Aorta (tissue), 5 donors: Measurements from ENCODE around the gene PTRH1. TPM values are rescaled to one million over a fixed set of nuclear protein-coding genes. Genes with fewer than 3 reads are reported as not detected.

Experiments used
- ATAC-seq: fragments of 200-7000 bp; cut with Tn5 transposase; one replicate; pipeline ENCODE4 v1.9.1; 2022; ENCODE audit warnings: moderate library complexity; ENCODE audit not compliant: low FRiP score
- DNase-seq, 2 donors: peaks; one replicate each; pipeline ENCODE4 v3.0.0-alpha.2; 2020
- H3K27ac ChIP-seq, 2 donors: one replicate each; pipeline ENCODE4 v1.5.1; 2013; ENCODE audit warnings: low read length in 2 of 2, mild to moderate bottlenecking in 2 of 2, moderate library complexity in 2 of 2, control low read depth in 1 of 2, inconsistent platforms in 1 of 2, low read depth in 1 of 2
- H3K27me3 ChIP-seq, 2 donors: one replicate each; pipeline ENCODE4 v1.6.1; 2013; ENCODE audit warnings: control low read depth in 1 of 2, low read length in 1 of 2, mild to moderate bottlenecking in 1 of 2, moderate library complexity in 1 of 2; ENCODE audit not compliant: insufficient read depth in 2 of 2, control insufficient read depth in 1 of 2
- H3K36me3 ChIP-seq, 2 donors: one replicate each; pipeline ENCODE4 v1.6.1; 2013; ENCODE audit warnings: control low read depth in 1 of 2, low read length in 1 of 2, mild to moderate bottlenecking in 1 of 2; ENCODE audit not compliant: insufficient read depth in 2 of 2, control insufficient read depth in 1 of 2
- H3K4me1 ChIP-seq, 2 donors: one replicate each; pipeline ENCODE4 v1.6.1; 2013; ENCODE audit warnings: low read length in 2 of 2, control low read depth in 1 of 2, mild to moderate bottlenecking in 1 of 2, moderate library complexity in 1 of 2; ENCODE audit not compliant: insufficient read depth in 2 of 2, control insufficient read depth in 1 of 2
- H3K4me3 ChIP-seq, 2 donors: one replicate each; pipeline ENCODE4 v1.5.1; 2013; ENCODE audit warnings: low read length in 2 of 2, control low read depth in 1 of 2, mild to moderate bottlenecking in 1 of 2
- H3K9me3 ChIP-seq: one replicate; pipeline ENCODE4 v1.6.1; 2013; ENCODE audit warnings: mild to moderate bottlenecking, low read length; ENCODE audit not compliant: control insufficient read depth
- WGBS, 2 donors: extraction: QIAGEN DNeasy Blood & Tissue Kit; methylation state at CpG; one replicate each; pipeline ENCODE4 v1.1.7; 2013; 5-methylcytosine and 5-hydroxymethylcytosine counted together
- intact Hi-C, 2 donors: fragments of 100-400 bp; cut with DNase I; formaldehyde crosslinking; loops; one replicate each; pipeline versions ENCODE4 v1.14.2 to v1.15.0; 2022
- polyA plus RNA-seq, 2 donors: library from polyadenylated mRNA; stranded (reverse); fragments of 200-250 nt; gene quantifications; one replicate each; pipeline ENCODE4 v1.2.3, GENCODE V29; 2013
- total RNA-seq, 2 donors: library from RNA; stranded (reverse); fragmentation: NEBNext Ultra II Directional; extraction: Animal tissue kit (Norgen Biotek cat#: 25700); gene quantifications; one replicate each; pipeline ENCODE4 v1.2.1, GENCODE V29; 2021
- donor health status: healthy with polysubstance abuse.
- donor health status: Bipolar disorder and iron deficiency.
- donor health status: DM: no; HTN: no; CAD: no.
- donor health status: DM: no; HTN: no; CAD: no.
- donor health status: DM: yes; HTN: yes; CAD: no.

Gene PTRH1
- total and polyA plus RNA-seq, 4 donors: 9.8 to 23.2 (median 12.2) TPM

DNA sequence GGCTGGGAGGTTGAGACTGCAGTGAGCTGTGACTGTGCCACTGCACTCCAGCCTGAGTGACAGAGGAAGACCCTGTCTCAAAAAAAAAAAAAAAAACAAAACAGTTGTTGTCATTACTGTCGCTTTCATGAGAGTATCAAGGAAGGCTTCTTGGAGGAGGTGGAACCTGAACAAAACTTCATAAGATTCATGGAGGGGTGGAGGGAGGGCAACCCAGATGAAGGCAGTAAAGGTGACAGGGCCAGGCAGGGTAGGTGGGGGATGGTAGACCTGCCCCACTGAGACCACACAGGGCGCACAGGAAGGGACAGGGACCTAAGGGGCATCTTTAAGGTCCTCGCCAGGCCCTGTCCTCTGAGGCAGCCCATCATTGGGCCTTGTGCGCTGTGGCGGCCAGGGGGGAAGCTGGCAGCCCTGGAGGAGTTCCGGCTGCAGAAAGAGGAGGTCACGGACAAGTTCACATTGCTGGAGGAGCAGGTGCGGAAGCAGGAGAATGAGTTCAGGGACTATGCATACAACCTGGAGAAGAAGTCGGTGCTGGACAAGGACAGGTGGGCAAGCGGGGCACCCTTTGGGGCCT, 5.2 kb downstream of the PTRH1 start:
- Histone ChIP-seq H3K9me3 (no peaks in the 10 kb centered on the region), H3K27ac (no peak overlapping the region), H3K27me3 (no peaks in the 10 kb centered on the region), H3K4me3 (no peak overlapping the region), H3K4me1 (no peaks in the 10 kb centered on the region), H3K36me3 (no peaks in the 10 kb centered on the region)
- ATAC-seq: no peak
- WGBS, 2 donors: 94 to 97% methylated on average over 10 of the region's 10 CpGs
- no peak for DNase-seq
- intact Hi-C loops: no loop called here

DNA sequence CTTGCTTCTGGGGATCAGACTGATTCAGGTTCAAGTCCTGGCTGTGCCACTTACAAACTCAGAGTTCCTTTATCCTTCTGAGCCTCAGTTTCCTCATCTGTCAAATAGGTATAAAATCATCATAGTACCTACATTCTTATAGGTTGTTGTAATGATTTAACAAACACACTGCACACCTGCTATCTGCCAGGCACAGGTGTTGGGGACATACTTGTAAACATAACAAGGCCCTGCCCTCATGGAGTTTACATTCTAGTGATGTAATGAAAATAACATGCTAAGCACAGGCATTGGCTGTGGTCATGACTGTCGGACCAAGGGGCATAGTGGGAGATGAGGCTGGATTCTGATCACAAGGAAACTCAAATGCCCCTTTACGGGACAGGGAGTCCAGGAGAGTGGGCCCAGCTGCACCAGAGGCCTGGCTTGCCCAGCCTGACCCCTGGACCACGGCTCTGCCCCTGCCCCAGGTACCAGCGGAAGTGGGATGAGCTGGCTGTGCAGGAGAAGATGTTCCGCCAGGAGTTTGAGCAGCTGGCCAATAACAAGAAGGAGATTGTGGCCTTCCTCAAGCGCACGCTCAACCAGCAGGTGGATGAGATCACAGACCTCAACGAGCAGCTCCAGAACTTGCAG, 6.4 kb downstream of the PTRH1 start:
- no peaks in the 10 kb centered on the region for H3K36me3 ChIP-seq
- H3K27ac ChIP-seq: no peak overlapping the region
- DNase-seq (no peak), ATAC-seq (no peak)
- H3K4me3 ChIP-seq: no peak overlapping the region
- H3K27me3 ChIP-seq: no peaks in the 10 kb centered on the region
- H3K4me1 ChIP-seq: no peaks in the 10 kb centered on the region
- intact Hi-C loops: no loop called here
- no peaks in the 10 kb centered on the region for H3K9me3 ChIP-seq
- 93 to 95% methylated on average over 8 of the region's 8 CpGs for WGBS, 2 donors

DNA sequence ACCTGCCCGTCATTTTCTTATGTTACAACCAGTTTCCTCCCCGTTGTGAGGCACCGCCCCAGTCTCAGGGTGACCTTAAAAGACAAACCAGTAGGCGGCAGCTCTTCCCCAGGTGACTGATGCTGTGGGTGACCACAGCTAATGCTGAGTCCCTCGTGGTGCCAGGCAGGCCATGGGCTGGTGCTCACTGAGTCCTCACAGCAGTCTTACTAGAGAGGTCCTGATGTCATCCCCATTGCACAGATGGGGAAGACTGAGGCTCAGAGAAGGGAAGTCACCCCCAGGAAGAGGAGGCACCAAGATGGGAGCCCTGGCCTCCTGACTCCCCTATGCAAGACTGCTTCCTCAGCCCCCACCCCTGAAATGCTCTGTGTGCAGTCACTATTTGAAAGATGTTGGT, 7.7 kb downstream of the PTRH1 start:
- DNase-seq: no peak
- 57 to 60% methylated on average over 5 of the region's 5 CpGs for WGBS, 2 donors
- Histone ChIP-seq H3K36me3 (no peaks in the 10 kb centered on the region), H3K4me1 (no peaks in the 10 kb centered on the region), H3K9me3 (no peaks in the 10 kb centered on the region), H3K27ac (no peak overlapping the region), H3K27me3 (no peaks in the 10 kb centered on the region), H3K4me3 (no peak overlapping the region)
- intact Hi-C loops: no loop called here
- no peak for ATAC-seq

DNA sequence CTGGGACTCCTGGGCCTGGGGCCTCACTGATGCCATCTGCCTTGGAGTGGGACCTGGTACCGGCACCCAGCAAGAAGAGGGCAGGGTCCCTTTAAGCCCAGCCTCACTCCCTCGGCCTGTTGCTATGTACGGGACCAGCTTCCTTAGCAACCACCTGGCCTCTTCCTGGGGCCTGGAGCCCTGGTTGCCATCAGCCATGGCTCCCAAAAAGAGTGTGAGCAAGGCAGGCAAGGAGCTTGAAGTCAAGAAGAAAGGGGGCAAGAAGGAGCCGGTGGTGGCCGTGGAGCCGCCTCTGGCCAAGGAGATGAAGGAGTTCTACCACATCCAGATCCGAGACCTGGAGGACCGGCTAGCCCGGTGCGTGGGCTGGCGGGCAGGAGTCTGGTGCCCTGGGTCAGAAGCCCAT, 8.6 kb downstream of the PTRH1 start, which contains the start of gene CFAP157:
Gene CFAP157 (plus strand): TSS at position 153 of the 406 bp plus-strand sequence. CDS start 44 bp downstream, at position 197.
- Histone ChIP-seq H3K27me3 (no peaks in the 10 kb centered on the region), H3K4me1 (no peaks in the 10 kb centered on the region), H3K27ac (no peak within 1 kb of the TSS), H3K4me3 (no peak within 1 kb of the TSS), H3K36me3 (no peaks in the 10 kb centered on the region), H3K9me3 (no peaks in the 10 kb centered on the region)
- DNase-seq (peak in 1 of 2 donors; percentile 67), ATAC-seq (no peak)
- intact Hi-C loops: no loop called here
- WGBS, 2 donors: 58 to 61% methylated on average over 11 of the region's 11 CpGs

DNA sequence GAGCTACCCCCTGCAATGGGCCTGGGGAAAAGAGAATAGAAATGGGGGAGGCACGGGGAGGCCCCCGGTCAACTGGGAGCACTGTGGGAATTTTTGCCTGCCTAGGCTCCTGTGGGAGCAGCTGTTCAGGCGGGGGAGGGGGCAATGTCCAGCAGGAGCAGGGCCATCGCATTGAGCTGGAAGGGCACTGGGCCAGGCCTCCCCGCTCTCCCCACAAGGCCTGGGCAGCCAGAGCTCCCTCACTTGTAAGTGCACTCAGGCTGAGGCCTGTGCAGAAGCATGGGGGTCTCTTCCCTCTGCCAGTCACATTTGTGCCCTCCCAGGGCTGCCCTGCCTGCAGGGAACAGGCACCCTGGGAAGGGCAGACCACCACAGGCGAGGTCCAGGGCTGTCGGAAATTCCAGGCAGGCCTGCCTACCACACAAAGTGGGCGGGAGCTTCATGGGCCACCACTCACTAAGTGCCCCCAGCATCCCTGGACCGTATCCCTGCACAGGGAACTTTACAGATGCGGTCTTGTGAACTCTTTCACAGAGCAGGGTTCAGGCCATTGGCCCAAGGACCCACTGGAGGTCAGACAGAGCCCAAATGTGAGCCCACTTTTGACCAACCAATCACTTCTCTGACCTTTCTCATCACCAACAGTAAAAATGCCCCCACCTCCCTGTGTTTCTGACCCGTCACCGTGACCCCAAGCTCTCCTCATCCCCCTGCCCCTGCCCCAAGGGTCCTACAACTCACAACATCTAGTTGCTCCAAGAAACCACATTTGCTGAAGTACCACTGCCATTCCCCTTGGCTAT, 9.7 kb downstream of the PTRH1 start:
- no peaks in the 10 kb centered on the region for H3K36me3 ChIP-seq
- DNase-seq: peak in 1 of 2 donors; percentile 63
- 75 to 78% methylated on average over 10 to 12 of the region's 12 CpGs for WGBS, 2 donors
- H3K4me3 ChIP-seq: no peak overlapping the region
- H3K4me1 ChIP-seq: no peaks in the 10 kb centered on the region
- H3K27me3 ChIP-seq: no peaks in the 10 kb centered on the region
- ATAC-seq: peak; percentile 30
- no peaks in the 10 kb centered on the region for H3K9me3 ChIP-seq
- H3K27ac ChIP-seq: no peak overlapping the region
- intact Hi-C loops: no loop called here

DNA sequence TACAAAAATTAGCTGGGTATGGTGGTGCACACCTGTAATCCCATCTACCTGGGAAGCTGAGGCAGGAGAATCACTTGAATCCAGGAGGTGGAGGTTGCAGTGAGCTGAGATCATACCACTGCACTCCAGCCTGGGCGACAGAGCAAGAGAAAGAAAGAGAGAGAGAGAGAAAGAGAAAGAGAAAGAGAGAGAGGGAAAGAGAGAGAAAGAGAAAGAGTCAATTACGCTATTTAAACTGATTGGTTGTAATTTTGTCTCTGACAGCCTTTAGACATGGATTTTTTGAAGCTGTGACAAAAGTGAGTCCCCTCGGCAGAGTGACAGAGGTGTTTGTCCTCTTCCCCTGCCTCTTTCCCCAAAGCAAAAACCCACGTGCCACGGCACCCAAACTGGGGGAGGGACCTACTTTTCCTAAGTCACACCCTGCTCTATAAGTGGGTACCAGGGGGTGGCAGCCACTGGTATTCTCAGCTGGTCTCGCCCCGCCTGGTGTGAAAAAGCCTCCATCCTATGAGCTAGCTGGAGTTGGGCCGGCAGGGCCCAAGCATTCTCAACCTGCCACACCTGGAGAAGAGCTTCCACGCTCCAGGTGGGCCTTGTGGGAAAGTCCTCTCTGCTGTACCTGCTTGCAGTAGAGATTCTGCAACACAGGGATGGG, 12.0 kb downstream of the PTRH1 start:
- H3K36me3 ChIP-seq: no peaks in the 10 kb centered on the region
- DNase-seq: no peak
- H3K9me3 ChIP-seq: no peaks in the 10 kb centered on the region
- intact Hi-C loops: loop anchor here in 1 of 2 donors (5.0 kb wide), 1 partner anchor 96 kb away; no protein-coding TSS in a partner anchor
- ATAC-seq: no peak
- H3K4me1 ChIP-seq: no peaks in the 10 kb centered on the region
- WGBS, 2 donors: 70 to 74% methylated on average over 9 of the region's 9 CpGs
- no peak overlapping the region for H3K27ac ChIP-seq
- H3K27me3 ChIP-seq: no peaks in the 10 kb centered on the region
- H3K4me3 ChIP-seq: no peak overlapping the region

DNA sequence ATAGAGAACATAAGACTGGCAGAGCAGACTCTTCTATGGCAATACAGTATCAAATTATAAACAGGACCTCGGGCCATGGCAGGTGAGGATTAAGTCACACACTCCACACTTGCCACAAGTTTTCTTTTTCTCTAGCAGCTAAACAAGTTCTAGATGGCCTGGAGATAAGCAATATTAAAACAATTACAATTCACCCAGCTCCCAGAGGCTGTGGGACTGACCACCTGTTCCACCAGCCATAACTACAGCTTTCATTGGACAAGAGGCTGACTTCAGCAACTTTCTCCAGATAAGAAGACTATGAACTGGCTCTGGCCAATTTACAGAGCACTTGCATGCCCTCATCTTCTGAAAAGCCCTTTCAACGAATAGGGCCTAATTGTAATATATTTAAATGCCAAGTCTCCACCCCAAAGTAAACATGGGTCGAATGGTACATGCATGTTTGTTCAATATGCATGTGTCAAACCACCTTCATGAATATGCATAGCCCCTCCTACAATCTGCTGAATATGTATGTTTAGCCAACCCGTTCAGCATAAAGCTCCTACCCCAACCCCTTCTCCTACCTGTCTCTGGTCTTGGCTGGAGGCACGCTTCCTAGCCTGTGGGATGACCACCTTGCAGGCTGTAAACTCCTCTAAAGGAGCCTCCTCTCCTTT, 14.7 kb downstream of the PTRH1 start:
- no peaks in the 10 kb centered on the region for H3K4me1 ChIP-seq
- intact Hi-C loops: loop anchor here in 1 of 2 donors (5.0 kb wide), 1 partner anchor 93 kb away; no protein-coding TSS in a partner anchor
- H3K36me3 ChIP-seq: no peaks in the 10 kb centered on the region
- 83 to 88% methylated on average over 5 of the region's 5 CpGs for WGBS, 2 donors
- H3K27ac ChIP-seq: no peak overlapping the region
- no peak overlapping the region for H3K4me3 ChIP-seq
- H3K9me3 ChIP-seq: no peaks in the 10 kb centered on the region
- no peaks in the 10 kb centered on the region for H3K27me3 ChIP-seq
- ATAC-seq: no peak
- no peak for DNase-seq

DNA sequence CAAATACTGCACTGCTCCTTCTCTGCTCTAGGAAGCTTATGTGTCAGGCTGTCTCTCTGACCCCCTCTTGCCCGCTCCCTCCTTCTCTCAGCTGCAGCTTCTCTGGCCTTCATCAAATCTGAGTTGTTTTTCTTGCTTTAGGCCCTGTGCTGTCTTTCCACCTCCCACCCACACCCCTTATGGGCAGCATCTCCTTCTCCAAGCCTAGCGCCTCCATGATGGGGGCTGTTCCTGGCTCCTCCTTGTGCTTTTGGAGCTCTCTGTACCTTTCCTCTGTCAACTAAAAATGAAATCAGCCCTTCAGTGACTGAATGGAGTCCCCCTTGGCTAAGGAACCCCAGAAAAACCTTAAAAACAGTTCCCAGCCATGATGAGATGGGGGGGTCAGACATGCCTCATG, 15.3 kb downstream of the PTRH1 start:
- H3K4me3 ChIP-seq: no peak overlapping the region
- intact Hi-C loops: loop anchor here in 1 of 2 donors (5.0 kb wide), 1 partner anchor 93 kb away; no protein-coding TSS in a partner anchor
- ATAC-seq (no peak), DNase-seq (no peak)
- H3K36me3 ChIP-seq: no peaks in the 10 kb centered on the region
- WGBS, 2 donors: 96 to 100% methylated on average over 2 of the region's 2 CpGs
- H3K27ac ChIP-seq: no peak overlapping the region
- no peaks in the 10 kb centered on the region for H3K27me3 ChIP-seq
- no peaks in the 10 kb centered on the region for H3K9me3 ChIP-seq
- no peaks in the 10 kb centered on the region for H3K4me1 ChIP-seq
